K562 (cell line): Measurements from ENCODE around the gene SOHLH1. TPM values are rescaled to one million over a fixed set of nuclear protein-coding genes. Genes with fewer than 3 reads are reported as not detected.

Experiments used
- DNMT1 ChIP-seq: fragments of 450-650 bp; IDR thresholded peaks from 2 replicates; pipeline ENCODE4 v1.6.1; 2016; ENCODE audit warnings: antibody characterized with exemption, mild to moderate bottlenecking
- ETV5 ChIP-seq: sonication (generic); formaldehyde crosslinking; IDR thresholded peaks from 2 replicates; pipeline ENCODE4 v1.4.0; 2020; ENCODE audit warnings: low read depth, mild to moderate bottlenecking, missing genetic modification reagents
- MGA ChIP-seq: fragments of 450-650 bp; IDR thresholded peaks from 2 replicates; pipeline ENCODE4 v1.6.1; 2016; ENCODE audit warnings: mild to moderate bottlenecking, moderate library complexity
- NCOA4 ChIP-seq: fragments of 450-650 bp; IDR thresholded peaks from 2 replicates; pipeline ENCODE4 v1.6.1; 2018; ENCODE audit warnings: mild to moderate bottlenecking; ENCODE audit not compliant: partially characterized antibody
- PRPF4 ChIP-seq: fragments of 200-400 bp; formaldehyde crosslinking; IDR thresholded peaks from one replicate; pipeline ENCODE4 v1.6.1; 2017; ENCODE audit warnings: low read length, low read depth, mild to moderate bottlenecking; ENCODE audit not compliant: insufficient read depth, poor library complexity, severe bottlenecking
- TBL1XR1 ChIP-seq, 2 experiments: IDR thresholded peaks; 2 replicates each; pipeline ENCODE4 v1.6.1; 2012; ENCODE audit warnings: improper control_type of control experiment in 2 of 2, low read length in 2 of 2, mild to moderate bottlenecking in 1 of 2
- ZNF23 ChIP-seq: fragments of 250-450 bp; sonication (Bioruptor Pico); IDR thresholded peaks from 2 replicates; pipeline ENCODE4 v1.4.0; 2020; ENCODE audit warnings: mild to moderate bottlenecking
- polyA plus RNA-seq, 8 experiments: library from polyadenylated mRNA; depleted of rRNA in 4 of 8; stranded (reverse) in 5 of 8; unstranded in 3 of 8; fragments of >200 nt; fragmentation: Nextera tagmentation in 2 of 8; fragmentation: Illumina TruSeq in 1 of 8; extraction: Ambion mirVana in 2 of 8; extraction: Trizol in 1 of 8; gene quantifications; 2 replicates each; pipeline versions ENCODE4 v1.2.1 to v1.2.3, GENCODE V29; 2011 to 2014; ENCODE audit warnings: inconsistent platforms in 1 of 8, missing spikeins in 1 of 8
- total RNA-seq, 7 experiments: library from RNA; depleted of rRNA in 6 of 7; stranded (reverse); fragments of >200 nt in 6 of 7; fragmentation: Illumina TruSeq in 2 of 7; extraction: Trizol in 2 of 7; gene quantifications; 2 replicates each; pipeline versions ENCODE4 v1.2.1 to v1.2.3, GENCODE V29; 2011 to 2021; ENCODE audit warnings: low replicate concordance in 1 of 7

Gene SOHLH1
- total and polyA plus RNA-seq, 9 of the 15 experiments (the other 6 are each of a cell fraction or from before 2014, with no cell fraction given): 0.17 to 0.41 (median 0.29) TPM; not detected in 6

- TF ChIP-seq MGA (no peak), ETV5 (no peak), DNMT1 (no peak), NCOA4 (no peak), PRPF4 (no peak), ZNF23 (CRISPR knock-in tag) (no peak), TBL1XR1 (IDR thresholded peaks at IDR 0.05; ENCODE audit: low read length in 2 of 2) (no peak)
Measured at GRCh38 chr9:135732569-135733257, 33.4 kb upstream of the SOHLH1 start (continued).
